Kidney epithelial cell (primary cell): ENCODE data around the gene RRP8. TPM values are rescaled to one million over a fixed set of nuclear protein-coding genes. Genes with fewer than 3 reads are reported as not detected.

ENCODE experiments used
- DNase-seq: peaks from one replicate; pipeline ENCODE4 v3.0.0-alpha.2; 2010; ENCODE audit warnings: low read depth
- H3K27me3 ChIP-seq: 2 replicates; pipeline ENCODE4 v1.6.0; 2011; ENCODE audit warnings: low read length; ENCODE audit not compliant: control insufficient read depth, insufficient read depth
- H3K36me3 ChIP-seq: 2 replicates; pipeline ENCODE4 v1.5.1; 2011; ENCODE audit warnings: low read length; ENCODE audit not compliant: control insufficient read depth, insufficient read depth
- H3K4me3 ChIP-seq: 2 replicates; pipeline ENCODE4 v1.5.1; 2011; ENCODE audit warnings: low read depth, mild to moderate bottlenecking, control low read depth, low read length
- CTCF ChIP-seq: IDR thresholded peaks from 2 replicates; pipeline ENCODE4 v1.5.1; 2011; ENCODE audit warnings: mild to moderate bottlenecking, moderate library complexity, low read length, control low read depth, inconsistent platforms; ENCODE audit not compliant: insufficient read depth, poor library complexity, severe bottlenecking
- total RNA-seq: library from RNA; depleted of rRNA; stranded (reverse); fragments of >200 nt; gene quantifications from 2 replicates; pipeline ENCODE4 v1.2.3, GENCODE V29; 2015

The RRP8 gene
- total RNA-seq, 1 donor from 2014 or later, result 26.4 TPM

DNA sequence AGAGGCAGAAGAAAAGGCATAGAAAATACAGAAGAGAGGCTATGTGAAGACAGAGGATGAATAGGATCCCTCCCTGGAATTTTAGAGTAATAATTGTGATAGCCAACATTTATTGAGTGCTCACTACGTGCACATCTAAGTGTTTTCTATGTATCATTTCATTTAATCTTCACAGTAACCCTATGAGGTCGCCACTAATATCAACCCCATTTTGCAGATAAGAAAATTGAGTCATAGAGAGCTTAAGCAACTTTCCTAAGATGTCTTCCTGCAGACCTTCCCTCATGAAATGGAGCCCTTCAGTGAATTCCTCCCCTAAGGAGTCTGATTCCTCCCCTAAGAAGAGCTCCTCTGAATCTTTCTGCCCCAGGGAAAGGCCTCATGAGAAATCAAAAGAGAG, 38.1 kb downstream of the RRP8 start:
- no peak for DNase-seq
- Histone ChIP-seq H3K27me3 (peaks cover under 1% of the 10 kb centered on the region), H3K36me3 (no peaks in the 10 kb centered on the region), H3K4me3 (no peak overlapping the region)
- no peak for TF ChIP-seq CTCF

DNA sequence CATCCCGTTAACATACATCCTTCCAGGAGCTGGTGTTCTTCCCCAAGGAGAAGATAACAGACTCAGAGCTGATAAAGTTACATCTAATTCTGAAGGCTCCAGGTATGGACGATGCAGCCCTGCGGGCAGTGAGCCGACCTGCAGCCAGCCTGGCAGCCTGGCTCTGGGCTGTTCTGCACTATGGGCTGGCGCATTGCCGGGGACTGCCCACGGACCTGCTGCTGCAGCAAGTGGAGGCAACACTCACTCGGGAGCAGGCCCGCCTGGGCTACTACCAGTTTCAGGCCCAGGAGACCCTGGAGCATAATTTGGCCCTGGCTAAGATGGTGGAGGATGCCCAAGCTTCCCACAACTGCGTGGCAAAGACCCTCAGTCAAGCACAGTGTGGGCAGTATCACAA, 39.7 kb downstream of the RRP8 start:
- TF ChIP-seq CTCF, result no peak
- no peak for DNase-seq
- Histone ChIP-seq H3K4me3 (no peak overlapping the region), H3K27me3 (no peaks in the 10 kb centered on the region), H3K36me3 (no peaks in the 10 kb centered on the region)

DNA sequence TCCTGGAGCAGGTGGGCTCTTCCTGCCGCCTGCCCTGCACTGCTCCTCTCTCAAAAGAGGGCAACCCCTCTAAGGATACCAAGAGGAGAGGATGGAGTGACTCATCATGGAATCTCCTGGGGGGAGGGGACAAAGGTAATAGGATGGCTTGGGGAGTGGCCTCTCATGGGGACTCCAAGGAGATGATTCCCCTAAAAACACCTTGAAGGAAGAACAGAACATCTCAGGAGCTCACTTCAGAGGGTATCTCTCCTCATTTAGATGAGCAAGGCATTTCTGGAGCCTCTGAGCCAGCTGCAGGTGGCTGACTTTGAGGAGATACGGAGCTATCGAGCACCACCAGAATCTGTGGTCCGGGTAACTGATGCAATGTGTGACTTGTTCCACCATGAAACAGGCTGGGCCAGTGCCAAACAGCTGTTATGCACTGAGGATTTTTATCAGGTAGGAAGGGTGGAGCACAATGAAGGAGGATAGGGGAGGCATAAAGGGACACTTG, 40.2 kb downstream of the RRP8 start:
- no peak for DNase-seq
- TF ChIP-seq CTCF, result no peak
- H3K4me3 ChIP-seq, result no peak overlapping the region
- H3K27me3 ChIP-seq, result no peaks in the 10 kb centered on the region
- H3K36me3 ChIP-seq, result no peaks in the 10 kb centered on the region

DNA sequence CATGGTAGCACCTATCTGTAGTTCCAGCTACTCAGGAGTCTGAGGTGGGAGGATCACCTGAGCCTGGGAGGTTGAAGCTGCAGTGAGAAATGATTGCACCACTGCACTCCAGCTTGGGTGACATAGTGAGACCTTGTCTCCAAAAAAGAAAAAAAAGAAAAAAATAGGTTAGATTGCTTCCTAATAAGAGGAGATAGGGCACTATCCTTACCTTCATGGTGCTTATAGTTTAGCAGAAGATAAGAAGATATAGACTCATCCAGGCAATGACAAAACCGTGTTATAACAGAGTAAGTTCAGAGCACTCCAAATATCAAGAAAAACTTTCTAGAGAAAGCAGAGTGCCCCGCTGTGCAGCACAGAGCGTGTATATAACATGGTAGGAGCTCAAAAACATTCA, 42.1 kb downstream of the RRP8 start:
- Histone ChIP-seq H3K4me3 (no peak overlapping the region), H3K27me3 (no peaks in the 10 kb centered on the region), H3K36me3 (no peaks in the 10 kb centered on the region)
- no peak for DNase-seq
- no peak for TF ChIP-seq CTCF

- DNase-seq, result no peak
- Histone ChIP-seq H3K4me3 (no peak overlapping the region), H3K36me3 (no peaks in the 10 kb centered on the region), H3K27me3 (no peaks in the 10 kb centered on the region)
- TF ChIP-seq CTCF, result no peak
Observed at GRCh38 chr11:6559369-6559768, 44.0 kb downstream of the RRP8 start.

DNA sequence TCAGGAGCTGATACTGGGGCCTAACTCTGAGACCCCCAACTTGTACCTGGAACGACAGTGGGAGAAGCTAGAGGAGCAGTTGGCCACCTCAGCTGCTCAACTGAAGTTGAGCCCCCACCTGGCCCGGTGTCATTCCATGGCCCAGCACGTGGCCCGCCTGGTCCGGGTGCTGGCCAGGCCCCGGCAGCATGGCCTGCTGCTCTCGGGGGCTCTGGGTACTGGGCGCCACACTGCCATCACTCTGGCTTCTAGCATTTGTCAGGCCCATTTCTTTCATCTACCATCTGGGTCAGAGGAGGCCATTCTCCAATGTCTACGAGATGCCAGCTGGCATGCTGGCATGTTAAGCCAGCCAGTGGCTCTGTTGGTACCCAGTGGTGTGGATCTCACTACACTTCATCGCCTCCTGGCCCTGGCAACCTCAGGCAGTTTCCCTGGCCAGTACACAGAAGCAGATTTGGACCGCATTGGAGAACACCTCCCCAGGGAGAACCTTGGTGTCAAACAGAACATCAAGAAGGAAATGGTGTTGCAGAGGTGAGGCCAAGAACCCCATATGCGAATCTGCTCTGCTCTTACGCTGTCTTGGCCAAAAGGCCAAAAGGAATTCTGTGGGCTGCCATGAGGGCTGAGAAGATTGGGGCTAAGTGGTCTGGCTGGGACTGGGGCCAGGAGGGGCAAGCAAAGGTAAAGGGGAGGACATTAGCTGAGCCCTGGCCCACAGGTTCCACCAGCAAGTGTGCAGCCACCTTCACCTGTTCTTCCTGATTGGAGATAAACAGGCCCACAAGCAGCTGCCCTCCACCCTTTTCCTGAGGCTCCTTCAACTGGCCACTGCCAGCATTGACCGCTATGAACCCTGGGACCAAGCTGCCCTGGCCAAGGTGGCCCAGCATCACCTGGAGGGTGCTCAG, 45.4 kb downstream of the RRP8 start:
- H3K4me3 ChIP-seq, result no peak overlapping the region
- no peaks in the 10 kb centered on the region for H3K27me3 ChIP-seq
- no peaks in the 10 kb centered on the region for H3K36me3 ChIP-seq
- TF ChIP-seq CTCF, result no peak
- no peak for DNase-seq
